Endothelial cell of umbilical vein (primary cell): ENCODE measurements around the gene CASP5. TPM values are rescaled to one million over a fixed set of nuclear protein-coding genes. Genes with fewer than 3 reads are reported as not detected.

Source experiments
- BruUV-seq: library from RNA; stranded (reverse); fragments of 400-500 nt; replicated peaks from 2 replicates; lab custom pipeline; 2021; lab: Mats Ljungman, UMichigan
- CTCF ChIA-PET: fragments of 300-600, 350-600 bp; sonication (Branson Sonifier 250); formaldehyde crosslinking; loops from one replicate; lab custom pipeline; 2021; ENCODE audit warnings: antibody characterized with exemption, inconsistent platforms; lab: Charles Lee
- POLR2A ChIA-PET: fragments of 300-600, 350-600 bp; sonication (Branson Sonifier 250); formaldehyde crosslinking; loops from one replicate; lab custom pipeline; 2021; ENCODE audit warnings: antibody characterized with exemption, inconsistent platforms; lab: Charles Lee
- DNase-seq: peaks from one replicate; pipeline ENCODE4 v3.0.0-alpha.2; 2011; ENCODE audit warnings: low read depth, low spot score
- FAIRE-seq: peaks from 2 replicates; lab custom pipeline; 2011; peaks lifted over from hg19 to GRCh38; lab: Jason Lieb, UNC
- H2AFZ ChIP-seq: 2 replicates; pipeline ENCODE4 v1.6.0; 2012; ENCODE audit warnings: low read depth, low read length, control low read depth, inconsistent platforms
- H3K27ac ChIP-seq: 2 replicates; pipeline ENCODE4 v1.5.1; 2011; ENCODE audit warnings: low read depth, mild to moderate bottlenecking, control low read depth, low read length, moderate library complexity; ENCODE audit not compliant: insufficient read depth
- H3K27me3 ChIP-seq, 2 experiments: 2 replicates each; pipeline versions ENCODE4 v1.6.0 to v1.6.1; 2011; ENCODE audit warnings: low read length in 2 of 2, mixed read lengths in 1 of 2; ENCODE audit not compliant: control insufficient read depth in 2 of 2, insufficient read depth in 2 of 2
- H3K36me3 ChIP-seq, 2 experiments: 2 replicates in 1 of 2; 3 replicates in 1 of 2; pipeline ENCODE4 v1.5.1; 2011; ENCODE audit warnings: low read length in 2 of 2, mild to moderate bottlenecking in 1 of 2, moderate library complexity in 1 of 2; ENCODE audit not compliant: control insufficient read depth in 2 of 2, insufficient read depth in 2 of 2; ENCODE audit errors: extremely low read depth in 1 of 2
- H3K4me1 ChIP-seq: 3 replicates; pipeline ENCODE4 v1.5.1; 2011; ENCODE audit warnings: mild to moderate bottlenecking, low read length; ENCODE audit not compliant: control insufficient read depth, insufficient read depth; ENCODE audit errors: extremely low read depth
- H3K4me2 ChIP-seq: 2 replicates; pipeline ENCODE4 v1.6.1; 2011; ENCODE audit warnings: low read length, control low read depth, mixed read lengths; ENCODE audit not compliant: insufficient read depth
- H3K4me3 ChIP-seq, 3 experiments: fragments of 200-600 bp in 1 of 3; sonication (generic), shearing (Covaris generic) in 1 of 3; replicated peaks in 1 of 3; 2 replicates each; pipeline ENCODE4 v1.5.1; 2011 to 2016; ENCODE audit warnings: control low read depth in 3 of 3, low read length in 3 of 3, mild to moderate bottlenecking in 2 of 3, inconsistent platforms in 1 of 3, low read depth in 1 of 3, moderate library complexity in 1 of 3; ENCODE audit not compliant: insufficient read depth in 1 of 3
- H3K79me2 ChIP-seq: 2 replicates; pipeline ENCODE4 v1.6.0; 2012; ENCODE audit warnings: low read length, inconsistent platforms; ENCODE audit not compliant: control insufficient read depth, insufficient read depth
- H3K9ac ChIP-seq: replicated peaks from 2 replicates; pipeline ENCODE3; 2011; ENCODE audit warnings: low read length, control low read depth; ENCODE audit not compliant: insufficient read depth; ENCODE audit errors: extremely low read depth
- H3K9me1 ChIP-seq: replicated peaks from 3 replicates; pipeline ENCODE4 v1.6.0; 2011; ENCODE audit warnings: mild to moderate bottlenecking, low read length; ENCODE audit not compliant: control insufficient read depth, insufficient read depth; ENCODE audit errors: extremely low read depth
- H3K9me3 ChIP-seq: replicated peaks from 2 replicates; pipeline ENCODE4 v1.5.1; 2012; ENCODE audit warnings: low read length, inconsistent platforms; ENCODE audit not compliant: control insufficient read depth, insufficient read depth
- H4K20me1 ChIP-seq: replicated peaks from 2 replicates; pipeline ENCODE3; 2011; ENCODE audit warnings: mild to moderate bottlenecking, low read length; ENCODE audit not compliant: control insufficient read depth, insufficient read depth; ENCODE audit errors: extremely low read depth
- EZH2 ChIP-seq: IDR thresholded peaks from 2 replicates; pipeline ENCODE4 v1.6.1; 2012; ENCODE audit warnings: borderline replicate concordance, low read depth, mild to moderate bottlenecking, moderate library complexity, low read length, inconsistent platforms; ENCODE audit not compliant: severe bottlenecking
- FOS ChIP-seq: IDR thresholded peaks from 2 replicates; pipeline ENCODE4 v1.6.1; 2011; ENCODE audit warnings: mild to moderate bottlenecking, low read length, moderate library complexity, borderline replicate concordance; ENCODE audit not compliant: insufficient read depth
- GATA2 ChIP-seq: IDR thresholded peaks from 2 replicates; pipeline ENCODE4 v1.7.0; 2011; ENCODE audit warnings: low read depth, mild to moderate bottlenecking, moderate library complexity, mixed read lengths, low read length; ENCODE audit not compliant: insufficient read length, insufficient read depth
- JUN ChIP-seq: IDR thresholded peaks from 2 replicates; pipeline ENCODE4 v1.6.1; 2011; ENCODE audit warnings: borderline replicate concordance, low read depth; ENCODE audit not compliant: insufficient read length, insufficient read depth
- MYC ChIP-seq: IDR thresholded peaks from one replicate; pipeline ENCODE4 v1.6.1; 2011; ENCODE audit warnings: mild to moderate bottlenecking, low read depth, low read length
- POLR2A ChIP-seq: IDR thresholded peaks from 2 replicates; pipeline ENCODE4 v1.6.1; 2012; ENCODE audit warnings: low read depth, mild to moderate bottlenecking, control low read depth, low read length
- POLR2AphosphoS5 ChIP-seq: IDR thresholded peaks from 2 replicates; pipeline ENCODE4 v1.6.1; 2012; ENCODE audit warnings: low read depth, mild to moderate bottlenecking, control low read depth, low read length, moderate library complexity; ENCODE audit not compliant: insufficient read depth
- dilution Hi-C: fragments of 300-500 bp; cut with MboI; formaldehyde crosslinking; loops from one replicate; pipeline ENCODE4 v1.15.0; 2019; ENCODE audit warnings: low sequenced_read_pairs; ENCODE audit not compliant: extremely low pct_ligation_motif_present
- intact Hi-C: fragments of 100-400 bp; cut with micrococcal nuclease; formaldehyde crosslinking; loops from one replicate; pipeline ENCODE4 v1.10.0; 2022
- polyA plus RNA-seq, 4 experiments: library from polyadenylated mRNA; depleted of rRNA in 3 of 4; stranded (reverse) in 3 of 4; unstranded in 1 of 4; fragments of >200 nt; gene quantifications; 2 replicates each; pipeline versions ENCODE4 v1.2.1 to v1.2.3, GENCODE V29; 2011 to 2012; ENCODE audit warnings: missing spikeins in 1 of 4
- total RNA-seq: library from RNA; stranded (reverse); gene quantifications from 2 replicates; pipeline ENCODE4 v1.2.3, GENCODE V29; 2021
- TF ChIP-seq, protein P1 (sequence below): IDR thresholded peaks from 2 replicates; pipeline ENCODE4 v1.6.1; 2011; ENCODE audit not compliant: insufficient read depth, insufficient read length
- TF ChIP-seq, protein P2 (sequence below), 2 donors: IDR thresholded peaks; 1 replicate in 1 of 2; 2 replicates in 1 of 2; pipeline ENCODE4 v1.5.1; 2011; ENCODE audit warnings: low read length in 2 of 2, mild to moderate bottlenecking in 2 of 2, moderate library complexity in 2 of 2, control low read depth in 1 of 2, inconsistent platforms in 1 of 2, low read depth in 1 of 2; ENCODE audit not compliant: insufficient read depth in 1 of 2; ENCODE audit errors: extremely low read depth in 1 of 2

CASP5 gene
- total and polyA plus RNA-seq, 2 donors (not counting 3 experiments of a cell fraction or from before 2014, with no cell fraction given): not detected

DNA sequence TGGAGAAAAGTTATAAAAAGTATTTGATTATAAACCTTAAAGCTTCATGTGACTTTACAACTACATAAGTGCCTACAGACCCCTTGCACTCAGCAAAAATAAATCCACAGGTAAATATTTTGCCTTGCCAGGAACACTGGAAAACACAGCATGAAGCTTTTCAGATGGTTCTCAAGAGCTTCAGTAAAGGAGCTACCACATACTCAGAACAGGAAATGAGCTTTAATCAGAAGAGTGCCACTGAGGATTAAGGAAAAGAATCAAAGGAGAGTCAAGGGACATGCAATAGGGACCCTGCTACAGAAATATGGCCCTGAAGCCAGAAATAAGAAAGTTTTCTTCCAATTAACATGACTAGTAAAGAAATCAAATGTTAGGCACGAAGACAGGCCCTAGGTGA lies 10.8 kb upstream of the CASP5 start:
- peaks cover 2% of the 10 kb centered on the region for H3K4me1 ChIP-seq
- no peaks in the 10 kb centered on the region for H3K27me3 ChIP-seq
- H3K36me3 ChIP-seq: no peaks in the 10 kb centered on the region
- H3K4me2 ChIP-seq: no peak overlapping the region
- FAIRE-seq: no peak
- no peaks in the 10 kb centered on the region for H3K9me1 ChIP-seq
- BruUV-seq: no TSS peak
- dilution Hi-C loops (no loop called here), intact Hi-C loops (no loop called here)
- TF ChIP-seq POLR2AphosphoS5 (no peak), GATA2 (no peak), JUN (no peak), EZH2 (no peak), FOS (no peak), MYC (no peak), POLR2A (no peak)
- TF ChIP-seq, protein P1, sequence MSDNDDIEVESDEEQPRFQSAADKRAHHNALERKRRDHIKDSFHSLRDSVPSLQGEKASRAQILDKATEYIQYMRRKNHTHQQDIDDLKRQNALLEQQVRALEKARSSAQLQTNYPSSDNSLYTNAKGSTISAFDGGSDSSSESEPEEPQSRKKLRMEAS: no peak
- TF ChIP-seq, protein P2, sequence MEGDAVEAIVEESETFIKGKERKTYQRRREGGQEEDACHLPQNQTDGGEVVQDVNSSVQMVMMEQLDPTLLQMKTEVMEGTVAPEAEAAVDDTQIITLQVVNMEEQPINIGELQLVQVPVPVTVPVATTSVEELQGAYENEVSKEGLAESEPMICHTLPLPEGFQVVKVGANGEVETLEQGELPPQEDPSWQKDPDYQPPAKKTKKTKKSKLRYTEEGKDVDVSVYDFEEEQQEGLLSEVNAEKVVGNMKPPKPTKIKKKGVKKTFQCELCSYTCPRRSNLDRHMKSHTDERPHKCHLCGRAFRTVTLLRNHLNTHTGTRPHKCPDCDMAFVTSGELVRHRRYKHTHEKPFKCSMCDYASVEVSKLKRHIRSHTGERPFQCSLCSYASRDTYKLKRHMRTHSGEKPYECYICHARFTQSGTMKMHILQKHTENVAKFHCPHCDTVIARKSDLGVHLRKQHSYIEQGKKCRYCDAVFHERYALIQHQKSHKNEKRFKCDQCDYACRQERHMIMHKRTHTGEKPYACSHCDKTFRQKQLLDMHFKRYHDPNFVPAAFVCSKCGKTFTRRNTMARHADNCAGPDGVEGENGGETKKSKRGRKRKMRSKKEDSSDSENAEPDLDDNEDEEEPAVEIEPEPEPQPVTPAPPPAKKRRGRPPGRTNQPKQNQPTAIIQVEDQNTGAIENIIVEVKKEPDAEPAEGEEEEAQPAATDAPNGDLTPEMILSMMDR (IDR thresholded peaks at IDR 0.05; ENCODE audit: extremely low read depth in 1 of 2, insufficient read depth in 1 of 2, low read depth in 1 of 2, low read length in 2 of 2): no peak
- ChIA-PET CTCF (interaction anchor here (1.7 kb wide), 1 partner anchor 13 kb away, joined by 4 read pairs; no protein-coding TSS in a partner anchor), POLR2A (no interaction called here)
- H4K20me1 ChIP-seq: no peaks in the 10 kb centered on the region
- no peak overlapping the region for H3K27ac ChIP-seq
- H2AFZ ChIP-seq: no peak overlapping the region
- H3K4me3 ChIP-seq: no peak overlapping the region
- no peaks in the 10 kb centered on the region for H3K9me3 ChIP-seq
- H3K79me2 ChIP-seq: no peaks in the 10 kb centered on the region
- no peak overlapping the region for H3K9ac ChIP-seq
- DNase-seq: no peak
